ENCODE data around the gene PRM2. TPM values are rescaled to one million over a fixed set of nuclear protein-coding genes. Genes with fewer than 3 reads are reported as not detected.
A peak's percentile ranks its signal among the peaks of the same experiment; 100 is the strongest.

The PRM2 gene
- total RNA-seq, 1 donor from 2014 or later = not detected

- DNase-seq (ENCODE audit: low spot score, unreplicated experiment) = no peak
- no peak overlapping the region for H3K27ac Mint-ChIP-seq
- peaks cover 3% of the 10 kb centered on the region for H3K27me3 Mint-ChIP-seq
- H3K4me1 Mint-ChIP-seq (ENCODE audit: low read depth) = peaks cover 20% of the 10 kb centered on the region
- no peaks in the 10 kb centered on the region for H3K36me3 Mint-ChIP-seq (ENCODE audit: insufficient read depth)
- no peak overlapping the region for H3K4me3 Mint-ChIP-seq (ENCODE audit: low read depth)
- TF ChIP-seq CTCF (IDR thresholded peaks at IDR 0.05; ENCODE audit: unreplicated experiment) = no peak
- H3K9me3 Mint-ChIP-seq (ENCODE audit: low read depth) = no peaks in the 10 kb centered on the region
These were observed 17.5 kb downstream of the PRM2 start for GRCh38 chr16:11258553-11259492.

GRCh38 chr16:11257131-11257938, 18.9 kb downstream of the PRM2 start:
- TF ChIP-seq CTCF (IDR thresholded peaks at IDR 0.05; ENCODE audit: unreplicated experiment) = peak; percentile 70
- Mint-ChIP-seq H3K4me1 (ENCODE audit: low read depth) (peaks cover 20% of the 10 kb centered on the region), H3K27ac (peak overlapping the region; percentile 93), H3K4me3 (ENCODE audit: low read depth) (peak overlapping the region; percentile 89), H3K9me3 (ENCODE audit: low read depth) (no peaks in the 10 kb centered on the region), H3K27me3 (peaks cover 3% of the 10 kb centered on the region), H3K36me3 (ENCODE audit: insufficient read depth) (peaks cover 2% of the 10 kb centered on the region)
- peak; percentile 39 for DNase-seq (ENCODE audit: low spot score, unreplicated experiment)

- Mint-ChIP-seq H3K27me3 (peaks cover 3% of the 10 kb centered on the region), H3K9me3 (ENCODE audit: low read depth) (no peaks in the 10 kb centered on the region), H3K27ac (peak overlapping the region; percentile 98), H3K36me3 (ENCODE audit: insufficient read depth) (peaks cover 2% of the 10 kb centered on the region), H3K4me3 (ENCODE audit: low read depth) (peak overlapping the region; percentile 89), H3K4me1 (ENCODE audit: low read depth) (peaks cover 20% of the 10 kb centered on the region)
- peak; percentile 42 for DNase-seq (ENCODE audit: low spot score, unreplicated experiment)
- no peak for TF ChIP-seq CTCF (IDR thresholded peaks at IDR 0.05; ENCODE audit: unreplicated experiment)
These were observed 19.6 kb downstream of the PRM2 start for GRCh38 chr16:11256661-11257130.

- Mint-ChIP-seq H3K9me3 (ENCODE audit: low read depth) (no peaks in the 10 kb centered on the region), H3K4me1 (ENCODE audit: low read depth) (peaks cover 20% of the 10 kb centered on the region), H3K36me3 (ENCODE audit: insufficient read depth) (peaks cover 2% of the 10 kb centered on the region), H3K27me3 (peaks cover 3% of the 10 kb centered on the region), H3K27ac (peak within 1 kb of the TSS; percentile 98), H3K4me3 (ENCODE audit: low read depth) (peak within 1 kb of the TSS; percentile 89)
- TF ChIP-seq CTCF (IDR thresholded peaks at IDR 0.05; ENCODE audit: unreplicated experiment) = peak; percentile 98
- peak; percentile 94 for DNase-seq (ENCODE audit: low spot score, unreplicated experiment)
These were observed 20.3 kb downstream of the PRM2 start, which contains the start of gene SOCS1 for GRCh38 chr16:11255737-11256660. SOCS1 (minus strand) TSS chr16:11256204; CDS start chr16:11255478, 726 bp downstream.
